Pancreas (tissue), 10 donors: ENCODE results near the gene ZDHHC13. TPM values are rescaled to one million over a fixed set of nuclear protein-coding genes. Genes with fewer than 3 reads are reported as not detected.

ENCODE experiments used
- ATAC-seq, 4 donors: fragments of 200-7000 bp; cut with Tn5 transposase; one replicate each; pipeline versions ENCODE4 v1.8.0 to v1.9.1; 2020; ENCODE audit warnings: mild to moderate bottlenecking in 4 of 4, moderate library complexity in 4 of 4
- DNase-seq, 6 donors: peaks; one replicate each; pipeline ENCODE4 v3.0.0-alpha.2; 2020
- FAIRE-seq: peaks from 2 replicates; lab custom pipeline; 2012; peaks lifted over from hg19 to GRCh38; lab: Jason Lieb, UNC
- H3K27ac ChIP-seq, 4 donors: fragments of 200-600 bp; sonication (generic); 1 replicate in 3 of 4; 2 replicates in 1 of 4; pipeline versions ENCODE4 v1.5.0 to v1.8.0; 2020
- H3K27me3 ChIP-seq, 4 donors: fragments of 200-600 bp; one replicate each; pipeline ENCODE4 v1.8.0; 2021
- H3K36me3 ChIP-seq, 3 donors: fragments of 200-600 bp; sonication (generic) in 1 of 3; one replicate each; pipeline versions ENCODE4 v1.5.0 to v1.8.0; 2020 to 2021
- H3K4me1 ChIP-seq, 3 donors: fragments of 200-600 bp; one replicate each; pipeline ENCODE4 v1.8.0; 2021
- H3K4me3 ChIP-seq, 4 donors: fragments of 200-600 bp; sonication (generic) in 2 of 4; one replicate each; pipeline versions ENCODE4 v1.5.0 to v1.8.0; 2020 to 2021
- H3K9me3 ChIP-seq, 4 donors: fragments of 200-600 bp; one replicate each; pipeline ENCODE4 v1.8.0; 2021
- CTCF ChIP-seq, 4 donors: fragments of 200-600 bp; sonication (generic) in 3 of 4; IDR thresholded peaks; one replicate each; pipeline versions ENCODE4 v1.5.0 to v1.8.0; 2021; ENCODE audit warnings: antibody characterized with exemption in 4 of 4
- WGBS, 2 donors: extraction: QIAGEN DNeasy Blood & Tissue Kit; methylation state at CpG; one replicate each; pipeline ENCODE4 v1.1.7; 2013; 5-methylcytosine and 5-hydroxymethylcytosine counted together
- intact Hi-C, 3 donors: fragments of 100-400 bp; cut with DNase I; formaldehyde crosslinking; loops; one replicate each; pipeline versions ENCODE4 v1.11.1 to v1.14.2; 2022
- polyA plus RNA-seq, 2 donors: library from polyadenylated mRNA; stranded (reverse); fragments of 200-250 nt; gene quantifications; one replicate each; pipeline ENCODE4 v1.2.3, GENCODE V29; 2013
- total RNA-seq, 6 donors: library from RNA; stranded (reverse); fragmentation: NEBNext Ultra II Directional in 4 of 6; extraction: Animal tissue kit (Norgen Biotek cat#: 25700) in 4 of 6; gene quantifications; one replicate each; pipeline versions ENCODE4 v1.2.1 to v1.2.4, GENCODE V29; 2021 to 2023
- donor health status: healthy with polysubstance abuse.
- donor health status: DM: no; HTN: no; CAD: no; lungs with moderate emphysema.
- donor health status: DM: no; HTN: no; CAD: no.
- donor health status: control.
- donor health status: control.
- donor health status: Bipolar disorder and iron deficiency.
- donor health status: DM: yes; HTN: yes; CAD: no.
- donor health status: DM: no; HTN: no; CAD: no.
- donor health status: DM: no; HTN: no; CAD: no.
- donor health status: DM: yes; HTN: yes; CAD: no.

ZDHHC13 gene
- total and polyA plus RNA-seq, 8 donors, result 4.5 to 11.5 (median 7.5) TPM

- H3K9me3 ChIP-seq, result no peaks in the 10 kb centered on the region
- WGBS, 2 donors, result 61 to 66% methylated on average over 3 of the region's 3 CpGs
Measured at GRCh38 chr11:19075636-19076035, 41.3 kb upstream of the ZDHHC13 start.

GRCh38 chr11:19076744-19077589 lies 40.0 kb upstream of the ZDHHC13 start:
- Histone ChIP-seq H3K4me3 (no peak overlapping the region), H3K9me3 (no peaks in the 10 kb centered on the region), H3K36me3 (no peaks in the 10 kb centered on the region), H3K4me1 (peaks cover 13 to 29% (median 19%) of the 10 kb centered on the region in 3 donors), H3K27me3 (no peaks in the 10 kb centered on the region), H3K27ac (no peak overlapping the region)
- TF ChIP-seq CTCF (IDR thresholded peaks at IDR 0.05), result peak; percentile 96 to 99 (median 98)
- WGBS, 2 donors, result 48 to 53% methylated on average over 10 of the region's 10 CpGs
- ATAC-seq (peak; percentile 38 to 68 (median 60)), FAIRE-seq (no peak), DNase-seq (peak; percentile 35 to 83 (median 62))
- intact Hi-C loops, result loop anchor here in 1 of 3 donors (10.0 kb wide), 2 partner anchors 168 to 238 kb away; partner anchors contain the start of gene E2F8

More at GRCh38 chr11:19075636-19076035, 41.3 kb upstream of the ZDHHC13 start:
- H3K36me3 ChIP-seq, result no peaks in the 10 kb centered on the region
- no peak for TF ChIP-seq CTCF (IDR thresholded peaks at IDR 0.05)
- ATAC-seq (no peak), DNase-seq (no peak), FAIRE-seq (no peak)
- H3K4me1 ChIP-seq, result peaks cover 9 to 23% (median 15%) of the 10 kb centered on the region in 3 donors
- H3K4me3 ChIP-seq, result no peak overlapping the region
- intact Hi-C loops, result loop anchor here in 1 of 3 donors (10.0 kb wide), 2 partner anchors 169 to 239 kb away; partner anchors contain the start of gene E2F8
- H3K27me3 ChIP-seq, result no peaks in the 10 kb centered on the region
- H3K27ac ChIP-seq, result no peak overlapping the region

- no peaks in the 10 kb centered on the region for H3K36me3 ChIP-seq
- DNase-seq (no peak), ATAC-seq (no peak), FAIRE-seq (no peak)
- peaks cover 13 to 29% (median 19%) of the 10 kb centered on the region in 3 donors for H3K4me1 ChIP-seq
- no peak for TF ChIP-seq CTCF (IDR thresholded peaks at IDR 0.05)
- intact Hi-C loops, result loop anchor here in 1 of 3 donors (10.0 kb wide), 2 partner anchors 167 to 237 kb away; partner anchors contain the start of gene E2F8
- no peak overlapping the region for H3K27ac ChIP-seq
- H3K27me3 ChIP-seq, result no peaks in the 10 kb centered on the region
- H3K4me3 ChIP-seq, result no peak overlapping the region
- H3K9me3 ChIP-seq, result no peaks in the 10 kb centered on the region
Measured at GRCh38 chr11:19077965-19078364, 39.0 kb upstream of the ZDHHC13 start.

GRCh38 chr11:19079643-19080440 lies 37.1 kb upstream of the ZDHHC13 start:
- peak in 3 of 6 donors; percentile 26 to 55 (median 50) for DNase-seq
- no peak overlapping the region for H3K4me3 ChIP-seq
- ATAC-seq, result peak; percentile 17 to 76 (median 66)
- H3K27me3 ChIP-seq, result no peaks in the 10 kb centered on the region
- no peak for TF ChIP-seq CTCF (IDR thresholded peaks at IDR 0.05)
- peaks cover 13 to 22% (median 14%) of the 10 kb centered on the region in 3 donors for H3K4me1 ChIP-seq
- intact Hi-C loops, result loop anchor here in 1 of 3 donors (10.0 kb wide), 2 partner anchors 165 to 235 kb away; partner anchors contain the start of gene E2F8
- WGBS, 2 donors, result 40 to 41% methylated on average over 6 of the region's 6 CpGs
- H3K9me3 ChIP-seq, result no peaks in the 10 kb centered on the region
- no peak for FAIRE-seq
- H3K36me3 ChIP-seq, result no peaks in the 10 kb centered on the region
- peak overlapping the region in 3 of 4 donors; percentile 62 to 73 (median 64) for H3K27ac ChIP-seq
